Activated naive CD4-positive, alpha-beta T cell treated with anti-CD3 and anti-CD28 coated beads, Interleukin-2, amount 50 U/mL, for 16 hours (primary cell): ENCODE measurements around the gene NRCAM.

Source experiments
- DNase-seq: peaks from one replicate; pipeline ENCODE4 v3.0.0-alpha.2; 2020

Gene NRCAM

GRCh38 chr7:108114117-108114841, 342.0 kb downstream of the NRCAM start:
- no peak for DNase-seq

GRCh38 chr7:108112683-108113082, 343.6 kb downstream of the NRCAM start:
- DNase-seq: no peak

DNA sequence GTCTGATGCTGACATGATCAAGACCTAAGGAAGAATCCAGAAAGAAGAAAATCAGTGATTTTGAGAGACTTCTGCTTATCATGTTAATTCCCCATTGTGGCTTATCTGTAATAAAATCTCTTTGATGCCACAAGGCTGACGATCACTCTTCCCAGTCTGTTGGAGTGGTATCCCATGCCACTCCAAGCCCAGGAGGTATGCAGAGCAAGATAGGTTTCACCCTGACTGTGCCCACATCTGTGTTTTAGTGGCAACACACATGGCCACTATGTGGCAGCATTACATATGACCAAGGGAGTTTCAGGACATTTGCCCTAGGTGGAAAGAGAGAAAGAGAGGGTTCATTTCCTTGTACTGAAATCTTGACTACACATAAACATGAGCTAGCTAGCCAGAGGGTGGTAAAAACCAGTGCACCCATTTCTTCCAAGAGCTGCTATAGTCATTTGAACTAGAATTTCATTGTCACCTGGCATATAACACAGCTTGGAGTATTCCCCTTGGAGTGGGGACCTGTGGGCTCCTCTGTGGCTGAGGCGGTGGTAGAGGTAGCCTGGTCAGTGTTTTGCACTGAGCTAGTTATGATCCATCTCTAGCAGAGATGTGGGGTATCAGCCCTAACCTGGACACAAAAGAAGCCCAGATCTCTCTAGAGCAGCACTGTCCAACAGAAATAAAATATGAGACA, 346.9 kb downstream of the NRCAM start:
- DNase-seq: no peak

DNA sequence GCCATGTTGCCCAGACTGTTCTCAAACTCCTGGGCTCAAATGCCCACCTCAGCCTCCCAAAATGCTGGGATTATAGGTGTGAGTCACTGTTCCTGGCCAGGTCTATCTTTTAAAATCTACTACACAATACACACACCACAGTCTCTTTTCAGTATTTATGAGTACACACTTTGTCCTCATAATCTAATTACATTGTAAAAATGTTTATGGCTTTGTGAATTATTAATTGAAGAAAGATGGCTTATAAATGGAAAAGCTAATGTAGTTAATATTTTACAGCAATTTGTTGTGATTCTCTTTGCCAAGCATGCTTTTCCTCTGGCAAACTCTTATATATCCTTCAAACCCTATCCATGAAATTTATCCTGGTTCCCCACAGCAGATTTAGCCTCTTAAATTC, 348.1 kb downstream of the NRCAM start:
- no peak for DNase-seq

DNA sequence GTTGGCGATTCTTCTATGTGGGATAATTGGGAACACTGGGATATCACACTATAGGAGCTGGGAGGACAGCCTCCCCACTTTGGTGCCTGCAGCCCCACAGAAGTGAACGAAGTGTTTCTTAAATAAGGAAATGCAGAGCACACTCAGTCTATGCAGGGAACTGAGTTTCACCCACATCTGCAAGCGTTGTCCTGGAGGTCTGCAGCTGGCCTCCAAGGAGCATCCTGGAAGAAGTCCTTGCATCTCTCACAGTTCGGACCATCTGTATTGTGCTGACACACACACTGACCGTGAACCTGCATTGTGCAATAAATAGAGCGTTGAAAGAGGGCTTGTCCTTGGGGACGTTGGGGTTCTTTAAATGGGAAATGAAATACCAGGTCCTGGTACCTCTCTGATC, 351.9 kb downstream of the NRCAM start:
- no peak for DNase-seq

DNA sequence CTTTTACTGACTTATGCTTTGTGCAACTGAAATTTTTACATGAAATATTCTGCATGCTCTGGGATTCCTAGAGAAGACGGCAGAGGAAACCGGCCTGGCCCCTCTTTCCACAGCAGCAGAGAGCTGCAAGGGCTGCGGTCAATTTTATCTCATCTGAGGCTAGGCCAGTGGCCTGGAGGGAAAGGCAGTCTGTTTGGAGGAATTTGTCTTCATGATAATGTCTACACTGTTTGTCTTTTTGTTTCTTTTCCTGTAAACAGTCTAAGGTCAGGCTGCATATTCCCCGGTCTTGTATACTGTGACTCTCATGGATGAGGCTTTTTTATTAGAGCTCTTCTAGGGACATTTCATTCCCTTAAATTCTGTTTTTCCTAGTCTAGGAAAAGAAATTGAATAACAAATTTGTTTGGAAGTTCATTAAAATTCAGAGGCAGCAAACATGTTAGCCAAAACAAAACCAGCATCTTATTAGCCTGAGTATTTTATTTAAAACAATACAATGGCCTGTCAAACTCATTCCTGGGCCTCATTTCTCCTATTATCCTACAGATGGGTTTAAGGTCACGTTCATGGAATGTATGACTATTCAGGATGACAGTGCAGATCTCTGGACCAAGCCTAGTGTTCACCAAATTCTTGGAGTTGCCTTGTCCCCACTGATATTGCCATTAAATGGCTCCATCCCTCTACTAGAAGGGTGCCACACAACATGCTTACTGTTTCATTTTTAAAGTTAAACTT, 352.5 kb downstream of the NRCAM start:
- DNase-seq: no peak

GRCh38 chr7:108102671-108103312, 353.4 kb downstream of the NRCAM start:
- DNase-seq: no peak

GRCh38 chr7:108101759-108102158, 354.5 kb downstream of the NRCAM start:
- no peak for DNase-seq

DNA sequence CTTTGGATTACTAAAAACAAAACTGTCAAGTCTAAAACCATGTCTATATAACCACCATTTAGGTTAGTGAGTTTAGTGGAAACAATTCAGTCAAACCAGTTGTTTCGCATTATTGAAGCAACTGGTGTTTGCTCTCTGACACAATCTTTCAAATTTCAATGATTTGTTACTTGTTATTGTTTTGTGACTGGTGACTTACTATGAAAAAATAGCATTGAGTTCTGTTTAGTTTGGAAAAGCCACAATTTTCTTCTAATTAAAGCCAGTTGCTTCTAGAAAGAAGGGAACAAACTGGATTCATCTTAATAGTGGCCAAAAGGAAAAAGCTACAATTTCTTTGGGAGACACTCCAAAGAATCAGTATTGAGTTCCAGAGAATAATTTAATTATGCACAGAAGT, 356.5 kb downstream of the NRCAM start:
- DNase-seq: no peak

- DNase-seq: no peak
These were observed 358.5 kb downstream of the NRCAM start for GRCh38 chr7:108097703-108098102.
